ENCODE measurements around the gene ERCC4. TPM values are rescaled to one million over a fixed set of nuclear protein-coding genes. Genes with fewer than 3 reads are reported as not detected.

The ERCC4 gene
- polyA plus RNA-seq, 3 donors, result 1.8 to 11.8 (median 5.9) TPM

- Histone ChIP-seq H3K36me3 (replicated peaks in 1 of 2; ENCODE audit: control insufficient read depth in 1 of 2, insufficient read depth in 2 of 2, low read length in 2 of 2) (peaks cover 41 to 76% of the 10 kb centered on the region in 2 donors), H3K4me2 (replicated peaks; ENCODE audit: extremely low read depth, low read length, poor library complexity, severe bottlenecking) (no peak overlapping the region), H3K9ac (ENCODE audit: insufficient read depth, low read length, poor library complexity, severe bottlenecking) (no peak overlapping the region), H2AFZ (ENCODE audit: insufficient read depth, low read depth, low read length, poor library complexity, severe bottlenecking) (no peak overlapping the region), H4K20me1 (ENCODE audit: insufficient read depth, low read length) (no peaks in the 10 kb centered on the region), H3K27me3 (ENCODE audit: control insufficient read depth in 2 of 2, insufficient read depth in 2 of 2, low read length in 2 of 2) (no peaks in the 10 kb centered on the region), H3K9me3 (replicated peaks in 1 of 2; ENCODE audit: control insufficient read depth in 1 of 2, insufficient read depth in 1 of 2, low read length in 2 of 2) (no peaks in the 10 kb centered on the region), H3K4me3 (replicated peaks in 1 of 3; ENCODE audit: low read depth in 2 of 3, low read length in 3 of 3) (no peak overlapping the region), H3K79me2 (ENCODE audit: insufficient read depth, low read length) (no peaks in the 10 kb centered on the region), H3K4me1 (ENCODE audit: control insufficient read depth in 1 of 2, insufficient read depth in 2 of 2, low read length in 2 of 2) (no peaks in the 10 kb centered on the region), H3K27ac (ENCODE audit: low read depth in 1 of 2, low read length in 2 of 2) (no peak overlapping the region)
- Mint-ChIP-seq H3K36me3 (peaks cover 68 to 78% of the 10 kb centered on the region in 2 donors), H3K9me3 (peaks cover 0 to 3% (median 0%) of the 10 kb centered on the region in 7 donors), H3K27ac (peak overlapping the region in 1 of 7 donors; percentile 46), H3K4me3 (no peak overlapping the region), H3K27me3 (ENCODE audit: low read depth in 3 of 3) (no peaks in the 10 kb centered on the region), H3K4me1 (peaks cover 3% of the 10 kb centered on the region)
- DNase-seq, result no peak
- intact Hi-C loops (cut with micrococcal nuclease), result no loop called here
- TF ChIP-seq CTCF (IDR thresholded peaks at IDR 0.05), result peak; percentile 76
- WGBS (ENCODE audit: insufficient coverage), result 86% methylated on average over 6 of the region's 12 CpGs
Observed at GRCh38 chr16:13935408-13935807, 15.5 kb downstream of the ERCC4 start.

- Mint-ChIP-seq H3K36me3 (peaks cover 67 to 72% of the 10 kb centered on the region in 2 donors), H3K27me3 (ENCODE audit: low read depth in 3 of 3) (peaks cover 0 to 2% (median 0%) of the 10 kb centered on the region in 3 donors), H3K9me3 (peaks cover 0 to 3% (median 0%) of the 10 kb centered on the region in 7 donors), H3K4me1 (peaks cover 3% of the 10 kb centered on the region), H3K4me3 (no peak overlapping the region), H3K27ac (peak overlapping the region in 2 of 7 donors; percentile 50 to 72)
- WGBS (ENCODE audit: insufficient coverage), result 100% methylated on average over 1 of the region's 2 CpGs
- Histone ChIP-seq H3K4me2 (replicated peaks; ENCODE audit: extremely low read depth, low read length, poor library complexity, severe bottlenecking) (no peak overlapping the region), H3K9ac (ENCODE audit: insufficient read depth, low read length, poor library complexity, severe bottlenecking) (no peak overlapping the region), H3K4me3 (replicated peaks in 1 of 3; ENCODE audit: low read depth in 2 of 3, low read length in 3 of 3) (no peak overlapping the region), H4K20me1 (ENCODE audit: insufficient read depth, low read length) (no peaks in the 10 kb centered on the region), H2AFZ (ENCODE audit: insufficient read depth, low read depth, low read length, poor library complexity, severe bottlenecking) (no peak overlapping the region), H3K27me3 (ENCODE audit: control insufficient read depth in 2 of 2, insufficient read depth in 2 of 2, low read length in 2 of 2) (no peaks in the 10 kb centered on the region), H3K4me1 (ENCODE audit: control insufficient read depth in 1 of 2, insufficient read depth in 2 of 2, low read length in 2 of 2) (no peaks in the 10 kb centered on the region), H3K9me3 (replicated peaks in 1 of 2; ENCODE audit: control insufficient read depth in 1 of 2, insufficient read depth in 1 of 2, low read length in 2 of 2) (no peaks in the 10 kb centered on the region), H3K36me3 (replicated peaks in 1 of 2; ENCODE audit: control insufficient read depth in 1 of 2, insufficient read depth in 2 of 2, low read length in 2 of 2) (peaks cover 38 to 73% of the 10 kb centered on the region in 2 donors), H3K79me2 (ENCODE audit: insufficient read depth, low read length) (no peaks in the 10 kb centered on the region), H3K27ac (ENCODE audit: low read depth in 1 of 2, low read length in 2 of 2) (no peak overlapping the region)
- intact Hi-C loops (cut with micrococcal nuclease), result no loop called here
- no peak for DNase-seq
- no peak for TF ChIP-seq CTCF (IDR thresholded peaks at IDR 0.05)
Observed at GRCh38 chr16:13936155-13936554, 16.2 kb downstream of the ERCC4 start.
